Esophagus muscularis mucosa (tissue), 4 donors: ENCODE measurements around the gene MED25. TPM values are rescaled to one million over a fixed set of nuclear protein-coding genes. Genes with fewer than 3 reads are reported as not detected.
A peak's percentile ranks its signal among the peaks of the same experiment; 100 is the strongest.

Experiments used
- DNase-seq: peaks from one replicate; pipeline ENCODE4 v3.0.0-alpha.2; 2017; ENCODE audit errors: extremely low spot score
- H3K27ac ChIP-seq, 4 donors: fragments of 200-600 bp; sonication (generic); replicated peaks in 1 of 4; 1 replicate in 3 of 4; 2 replicates in 1 of 4; pipeline ENCODE4 v1.5.1; 2016 to 2019; ENCODE audit warnings: mild to moderate bottlenecking in 1 of 4
- H3K27me3 ChIP-seq, 4 donors: fragments of 200-600 bp; sonication (generic); one replicate each; pipeline versions ENCODE4 v1.5.1 to v1.6.0; 2016 to 2019
- H3K36me3 ChIP-seq, 4 donors: fragments of 200-600 bp; sonication (generic); one replicate each; pipeline ENCODE4 v1.5.1; 2016 to 2019
- H3K4me1 ChIP-seq, 4 donors: fragments of 200-600 bp; sonication (generic); one replicate each; pipeline ENCODE4 v1.5.1; 2016 to 2019
- H3K4me3 ChIP-seq, 4 donors: fragments of 200-600 bp; sonication (generic); 1 replicate in 2 of 4; 2 replicates in 2 of 4; pipeline ENCODE4 v1.5.1; 2016 to 2019; ENCODE audit warnings: mild to moderate bottlenecking in 4 of 4, moderate library complexity in 1 of 4
- H3K9me3 ChIP-seq, 4 donors: fragments of 200-600 bp; sonication (generic); 1 replicate in 3 of 4; 2 replicates in 1 of 4; pipeline ENCODE4 v1.5.1; 2016 to 2019
- CTCF ChIP-seq, 3 experiments: fragments of 200-600 bp in 2 of 3; fragments of 450-650 bp in 1 of 3; sonication (generic) in 2 of 3; IDR thresholded peaks; one replicate each; pipeline ENCODE4 v1.5.1; 2017 to 2019; ENCODE audit warnings: antibody characterized with exemption in 3 of 3, mild to moderate bottlenecking in 2 of 3, moderate library complexity in 1 of 3
- EP300 ChIP-seq: sonication (generic); formaldehyde crosslinking; IDR thresholded peaks from one replicate; pipeline ENCODE4 v1.6.1; 2017; ENCODE audit warnings: antibody characterized with exemption
- POLR2A ChIP-seq: fragments of 450-650 bp; IDR thresholded peaks from one replicate; pipeline ENCODE4 v1.6.1; 2017; ENCODE audit warnings: antibody characterized with exemption, moderate library complexity, mild to moderate bottlenecking, low read depth
- POLR2AphosphoS5 ChIP-seq, 2 donors: sonication (generic); formaldehyde crosslinking; IDR thresholded peaks; one replicate each; pipeline ENCODE4 v1.6.1; 2017; ENCODE audit warnings: antibody characterized with exemption in 2 of 2
- WGBS: methylation state at CpG from one replicate; pipeline ENCODE4 v1.1.5; 2018; 5-methylcytosine and 5-hydroxymethylcytosine counted together
- intact Hi-C: fragments of 100-400 bp; cut with DNase I; formaldehyde crosslinking; loops from one replicate; pipeline ENCODE4 v1.15.1; 2023
- total RNA-seq, 4 donors: library from RNA; depleted of rRNA; stranded (reverse); fragments of >200 nt; gene quantifications; one replicate each; pipeline versions ENCODE4 v1.1.0 to v1.2.1, GENCODE V29; 2016

MED25 gene
- 10 to 100 TPM; 22.5 to 36.0 (median 34.1) TPM for total RNA-seq

- H3K4me3 ChIP-seq: peak within 1 kb of the TSS; percentile 62 to 93 (median 79)
- peak within 1 kb of the TSS; percentile 94 to 97 (median 96) for H3K27ac ChIP-seq
- peaks cover 34 to 38% (median 36%) of the 10 kb centered on the region in 4 donors for H3K4me1 ChIP-seq
- H3K27me3 ChIP-seq: no peaks in the 10 kb centered on the region
- TF ChIP-seq EP300: no peak
- TF ChIP-seq CTCF (IDR thresholded peaks at IDR 0.05): peak; percentile 23 to 51 (median 50)
- peak; percentile 87 to 89 for TF ChIP-seq POLR2AphosphoS5 (IDR thresholded peaks at IDR 0.05)
- TF ChIP-seq POLR2A: peak; percentile 55
- H3K36me3 ChIP-seq: peaks cover 2 to 19% (median 9%) of the 10 kb centered on the region in 4 donors
- H3K9me3 ChIP-seq: no peaks in the 10 kb centered on the region
- WGBS: 1% methylated on average over 27 of the region's 57 CpGs
- DNase-seq: peak; percentile 97
- intact Hi-C loops: loop anchor here (5.0 kb wide), 1 partner anchor 34 kb away; the partner anchor contains the start of gene PTOV1
Measured at GRCh38 chr19:49817964-49818648, at the start of gene MED25. Gene MED25, plus strand, starts transcription at chr19:49818289. Its CDS starts 53 bp downstream, at chr19:49818342.

GRCh38 chr19:49770529-49770928 is 47.6 kb upstream of the MED25 start:
- Histone ChIP-seq H3K4me1 (peaks cover 28 to 54% (median 36%) of the 10 kb centered on the region in 4 donors), H3K27me3 (no peaks in the 10 kb centered on the region), H3K9me3 (no peaks in the 10 kb centered on the region), H3K27ac (no peak overlapping the region), H3K4me3 (no peak overlapping the region), H3K36me3 (peaks cover 0 to 14% (median 6%) of the 10 kb centered on the region in 4 donors)
- 80% methylated on average over 8 of the region's 8 CpGs for WGBS
- TF ChIP-seq POLR2AphosphoS5 (IDR thresholded peaks at IDR 0.05) (no peak), EP300 (no peak), CTCF (IDR thresholded peaks at IDR 0.05) (no peak), POLR2A (no peak)
- intact Hi-C loops: no loop called here
- DNase-seq: no peak

GRCh38 chr19:49771674-49772139 is 46.4 kb upstream of the MED25 start:
- no peak for DNase-seq
- intact Hi-C loops: no loop called here
- peaks cover 23 to 48% (median 29%) of the 10 kb centered on the region in 4 donors for H3K4me1 ChIP-seq
- H3K4me3 ChIP-seq: no peak overlapping the region
- TF ChIP-seq CTCF (IDR thresholded peaks at IDR 0.05): no peak
- no peak for TF ChIP-seq EP300
- no peak for TF ChIP-seq POLR2A
- WGBS: 88% methylated on average over 13 of the region's 13 CpGs
- H3K27me3 ChIP-seq: no peaks in the 10 kb centered on the region
- no peak overlapping the region for H3K27ac ChIP-seq
- peaks cover 0 to 21% (median 14%) of the 10 kb centered on the region in 4 donors for H3K36me3 ChIP-seq
- no peaks in the 10 kb centered on the region for H3K9me3 ChIP-seq

- no peaks in the 10 kb centered on the region for H3K27me3 ChIP-seq
- TF ChIP-seq CTCF (IDR thresholded peaks at IDR 0.05) (no peak), POLR2A (no peak), EP300 (no peak)
- peaks cover 0 to 21% (median 14%) of the 10 kb centered on the region in 4 donors for H3K36me3 ChIP-seq
- intact Hi-C loops: no loop called here
- no peak for DNase-seq
- no peak overlapping the region for H3K27ac ChIP-seq
- H3K4me1 ChIP-seq: peaks cover 18 to 42% (median 23%) of the 10 kb centered on the region in 4 donors
- 87% methylated on average over 10 of the region's 10 CpGs for whole genome bisulfite sequencing
- H3K4me3 ChIP-seq: no peak overlapping the region
- no peaks in the 10 kb centered on the region for H3K9me3 ChIP-seq
Measured at GRCh38 chr19:49772850-49773432, 45.1 kb upstream of the MED25 start.
